Stimulated activated naive CD4-positive, alpha-beta T cell (primary cell): ENCODE measurements around the gene GSC.
"Not testable (repeated sequence)": the region's sequence is repeated elsewhere in the genome, so short reads cannot be mapped to it uniquely, and the experiment has no call there.

Source experiments
- DNase-seq, 6 experiments: peaks; one replicate each; lab custom pipeline; 2025; lab: John Stamatoyannopoulos, UW

Gene GSC

GRCh38 chr14:94769391-94770250 lies at the start of gene GSC:
Gene GSC, minus strand, starts transcription at chr14:94770113. Its CDS starts 98 bp downstream, at chr14:94770015.
- no peak for DNase-seq

DNA sequence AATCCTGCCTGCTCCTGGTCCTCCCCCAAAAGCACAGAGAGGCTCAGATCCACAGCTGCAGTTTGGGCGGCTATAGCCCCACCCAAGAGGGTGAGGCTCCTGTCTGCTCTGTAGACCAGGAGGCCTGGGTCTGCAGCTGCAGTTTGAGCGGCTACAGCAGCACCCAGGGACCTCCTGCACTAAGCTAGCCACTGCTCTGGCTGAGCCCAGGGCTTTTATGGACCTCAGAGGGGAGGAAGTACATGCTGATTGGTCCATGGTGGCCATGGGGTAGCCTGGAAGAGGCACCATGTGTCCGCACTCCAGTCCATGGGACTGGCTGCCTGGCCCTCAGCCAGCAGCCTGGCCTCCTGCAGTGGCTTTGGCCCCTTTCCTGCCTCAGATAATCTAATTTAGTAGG lies 49.6 kb upstream of the GSC start:
- no peak for DNase-seq

DNA sequence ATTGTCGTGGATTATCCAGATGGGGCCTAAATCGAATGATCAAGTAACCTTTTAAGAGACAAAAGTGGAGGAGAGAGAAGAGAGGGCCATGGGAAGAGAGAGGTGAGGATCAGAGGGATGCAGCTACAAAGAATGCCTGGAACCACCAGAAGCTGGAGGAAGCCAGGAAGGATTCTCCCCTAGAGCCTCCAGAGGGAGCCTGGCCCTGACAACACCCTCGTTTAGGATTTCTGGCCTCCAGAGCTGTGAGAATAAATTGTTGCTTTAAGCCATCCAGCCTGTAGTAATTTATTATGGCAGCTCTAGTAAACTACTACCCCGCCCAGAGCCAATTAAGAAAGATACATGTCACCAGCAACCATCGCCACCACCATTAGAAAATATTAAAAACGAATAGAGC lies 46.2 kb upstream of the GSC start:
- DNase-seq: no peak

DNA sequence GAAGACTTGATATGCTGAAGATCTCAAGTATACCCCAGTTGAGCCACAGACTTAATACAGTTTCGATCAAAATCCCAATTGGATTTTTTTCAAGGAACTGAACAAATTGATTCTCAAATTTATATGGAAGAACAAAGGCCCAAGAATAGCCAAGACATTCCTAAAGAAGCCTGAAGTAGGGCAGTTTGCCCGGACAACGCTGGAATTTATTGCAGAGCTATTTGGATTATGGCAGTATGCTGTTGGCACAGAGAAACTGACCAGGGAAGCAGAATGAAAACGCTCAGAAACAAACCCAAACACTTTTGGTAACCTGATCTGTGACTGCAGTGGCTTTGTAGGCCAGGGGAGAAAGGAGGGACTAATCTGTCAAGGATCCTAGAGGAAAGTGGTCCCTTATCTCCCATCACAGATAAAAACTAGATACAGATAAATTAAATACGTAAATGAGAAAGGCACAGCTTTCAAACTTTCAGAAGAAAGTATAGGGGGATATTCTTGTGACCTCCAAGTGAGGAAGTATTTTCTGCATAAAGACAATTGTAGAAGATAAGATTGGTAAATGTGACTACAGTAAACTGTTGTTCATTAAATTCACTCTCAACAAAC lies 35.9 kb upstream of the GSC start:
- no peak for DNase-seq

DNA sequence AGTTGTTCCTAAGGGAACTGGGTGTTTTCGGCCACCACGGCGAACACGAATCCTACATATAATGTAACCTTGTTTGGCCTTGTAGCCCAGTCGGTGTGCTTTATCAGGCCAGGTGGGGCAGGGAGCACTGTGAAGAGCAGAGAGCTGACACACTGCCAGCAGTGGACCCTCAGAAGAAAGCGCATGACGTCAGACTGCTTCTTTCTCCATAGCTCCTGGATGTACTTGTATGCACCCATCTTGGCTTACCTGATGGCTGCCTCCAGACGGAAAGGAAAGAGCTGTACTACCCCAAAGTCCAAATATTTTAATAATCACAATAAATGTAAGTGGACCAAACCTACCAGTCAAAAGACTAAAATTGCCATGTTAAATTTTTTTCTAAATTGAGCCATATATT lies 31.3 kb upstream of the GSC start:
- no peak for DNase-seq

GRCh38 chr14:94800764-94801163 lies 30.9 kb upstream of the GSC start:
- not testable (repeated sequence) for DNase-seq

- no peak for DNase-seq
Observed at GRCh38 chr14:94797887-94798286, 28.0 kb upstream of the GSC start.

DNA sequence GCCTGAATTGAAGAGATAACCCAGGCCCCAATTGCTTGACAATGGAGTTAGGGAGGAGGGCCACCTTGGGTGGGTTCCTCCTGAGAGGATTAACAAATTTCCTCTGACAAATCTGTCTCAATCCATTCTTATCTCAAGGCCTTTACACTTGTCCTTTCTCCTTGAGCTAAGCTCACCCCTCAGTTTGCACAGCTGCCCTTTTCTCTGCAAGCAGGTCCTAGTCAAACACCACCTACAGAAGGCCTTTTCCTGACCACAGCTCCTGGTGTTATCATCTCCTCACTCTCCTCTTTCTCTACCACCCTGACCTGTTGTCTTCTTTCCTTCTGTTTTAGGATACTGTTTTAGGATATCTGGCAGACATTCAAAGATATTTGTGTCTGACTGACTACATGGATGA lies 26.4 kb upstream of the GSC start:
- no peak for DNase-seq

GRCh38 chr14:94795372-94795771 lies 25.5 kb upstream of the GSC start:
- no peak for DNase-seq

- no peak for DNase-seq
Observed at GRCh38 chr14:94793901-94794300, 24.0 kb upstream of the GSC start.

- DNase-seq: no peak
Observed at GRCh38 chr14:94787655-94788054, 17.7 kb upstream of the GSC start.

DNA sequence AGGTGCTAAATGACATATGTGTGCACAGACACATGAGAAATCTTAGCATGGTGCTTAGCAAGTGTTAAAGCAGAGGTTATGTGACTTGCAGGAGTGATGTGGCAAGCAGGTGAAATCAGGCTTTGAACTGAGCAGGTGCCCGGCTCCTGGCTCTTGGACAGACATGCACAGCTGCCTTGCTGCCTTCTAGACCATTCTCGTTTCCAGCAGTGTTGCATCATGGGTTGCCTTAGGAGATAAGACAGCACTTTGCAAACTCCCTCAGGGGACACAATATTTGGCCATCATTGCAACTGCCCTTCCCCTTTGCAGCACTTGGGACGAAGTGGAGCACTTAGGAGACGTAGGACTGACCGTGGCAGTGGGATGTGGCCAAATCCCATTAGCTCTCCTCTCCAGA lies 17.2 kb upstream of the GSC start:
- no peak for DNase-seq

DNA sequence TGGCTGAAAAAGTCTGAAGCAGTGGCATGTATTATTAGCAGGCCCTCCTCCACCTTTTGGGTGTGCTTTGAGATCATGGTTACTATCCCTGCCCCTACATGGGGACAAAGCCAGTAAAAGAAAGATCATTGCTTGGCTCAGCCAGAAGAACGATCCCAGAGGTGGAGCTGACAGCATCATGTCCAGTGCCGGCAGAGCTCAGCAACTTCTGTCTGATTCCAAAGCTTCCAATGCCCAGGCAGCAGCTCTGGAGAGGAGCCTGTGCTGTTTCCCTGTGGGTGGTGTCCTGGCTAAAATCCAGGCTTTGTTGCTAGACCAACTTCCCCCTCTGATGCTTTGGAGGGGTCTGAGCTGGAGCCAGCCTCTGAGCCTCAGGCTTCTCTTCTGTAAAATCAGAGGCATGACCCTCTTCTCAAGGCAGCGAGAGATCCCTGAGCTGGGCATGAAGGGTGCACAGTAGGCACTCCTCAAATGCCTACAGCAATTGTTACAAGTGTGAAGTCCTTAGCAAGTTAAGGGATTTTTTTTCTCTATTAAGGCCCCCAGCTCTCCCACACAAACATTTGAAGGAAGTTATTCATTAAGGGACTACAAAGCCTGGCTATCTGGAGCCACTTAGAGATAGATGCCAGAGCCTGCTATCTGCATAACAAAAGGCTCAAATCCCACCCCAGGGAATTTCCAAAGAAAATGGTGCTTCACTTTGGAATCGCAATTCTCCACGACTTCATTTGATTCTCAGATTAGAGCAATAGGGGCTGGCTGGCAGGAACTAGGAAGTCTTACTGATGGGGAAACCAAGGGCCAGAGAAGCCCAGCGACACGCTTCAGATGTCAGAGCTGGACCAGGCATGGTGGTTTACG lies 10.9 kb upstream of the GSC start:
- no peak for DNase-seq

GRCh38 chr14:94779713-94780112 lies 9.8 kb upstream of the GSC start:
- no peak for DNase-seq

DNA sequence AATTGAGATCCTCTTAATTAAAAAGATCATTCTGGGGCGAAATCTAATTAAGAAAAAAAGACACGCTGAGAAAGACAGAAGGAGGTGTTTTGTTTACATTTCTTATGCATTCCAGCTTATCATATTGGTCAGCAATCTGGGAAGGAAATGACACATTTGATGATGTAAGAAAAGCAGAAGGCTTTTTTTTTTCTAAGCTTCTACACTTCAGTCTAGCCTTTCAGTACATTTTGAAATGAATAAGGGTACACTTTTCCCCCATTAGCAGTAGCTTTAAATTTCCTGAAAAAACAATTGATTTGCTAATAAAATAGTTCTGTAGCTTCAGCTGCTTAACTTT lies 5.9 kb upstream of the GSC start:
- no peak for DNase-seq

DNA sequence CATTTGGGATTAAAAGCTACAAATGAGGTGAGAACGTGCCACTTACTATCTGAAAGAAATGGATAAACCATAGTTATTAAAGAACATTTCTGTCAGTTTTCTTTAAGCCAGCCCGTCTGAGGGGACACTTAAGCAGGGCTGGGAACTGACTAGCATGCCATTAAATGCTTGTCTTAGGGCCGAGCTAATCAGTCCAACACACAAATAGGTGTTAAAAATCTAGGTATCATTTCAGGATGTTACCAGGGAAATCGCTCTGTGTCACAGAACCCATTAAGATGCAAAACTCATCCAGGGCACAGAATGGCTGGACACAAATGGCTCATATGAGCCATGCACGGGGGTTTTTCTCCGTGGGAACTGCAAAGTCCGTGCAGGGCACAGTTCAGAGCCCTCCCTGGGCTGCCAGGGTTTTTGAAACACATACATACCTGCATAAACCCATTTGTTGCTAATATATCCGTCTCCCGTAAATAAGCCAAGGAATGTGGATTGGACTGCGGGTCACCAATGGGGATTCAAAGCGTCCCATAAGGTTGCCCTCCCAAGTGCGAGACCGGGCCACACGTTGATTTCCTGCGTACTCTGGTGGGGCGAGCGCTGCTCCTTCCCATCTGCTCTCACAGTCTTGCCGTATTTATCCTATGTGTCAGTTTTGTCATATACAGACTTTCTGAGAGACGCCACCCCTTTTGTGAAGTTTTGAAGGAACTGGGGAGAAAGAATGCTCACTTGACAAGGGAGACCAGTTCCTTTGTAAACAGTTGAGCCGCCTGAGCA lies 5.4 kb upstream of the GSC start:
- DNase-seq: no peak

DNA sequence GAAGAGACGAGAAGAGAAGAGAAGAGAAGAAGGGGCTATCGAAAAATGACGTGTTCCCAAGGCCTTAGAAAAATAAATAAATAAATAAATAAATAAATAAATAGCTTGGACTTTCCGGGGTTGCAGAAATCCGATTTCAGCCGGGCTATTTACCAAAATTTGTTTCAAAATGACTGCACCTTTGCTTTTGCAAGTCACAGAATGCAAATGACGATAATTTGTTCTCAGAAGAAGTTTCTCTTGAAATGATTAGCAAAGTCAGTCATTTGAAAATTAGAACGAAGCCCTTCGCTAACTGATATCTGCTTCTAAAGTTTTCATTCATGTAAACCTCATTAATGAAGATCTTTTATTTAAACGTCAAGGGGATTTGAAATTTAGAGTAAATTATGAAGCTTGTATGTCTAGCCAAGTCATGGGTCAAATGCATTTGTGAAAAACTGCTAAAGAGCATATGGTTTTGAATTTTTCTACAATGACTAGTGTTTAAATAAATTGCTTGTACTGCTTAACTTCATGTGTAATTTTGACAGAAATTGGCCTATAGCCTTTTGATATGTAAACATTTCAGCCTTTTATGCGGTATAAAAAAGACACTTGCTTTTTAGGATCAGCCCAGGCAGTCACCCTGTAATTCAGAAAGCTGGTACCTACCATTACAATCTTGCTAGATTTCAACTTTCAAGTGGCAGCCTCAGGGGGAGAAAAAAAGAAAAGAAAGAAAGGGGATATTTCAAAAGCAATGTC lies 4.6 kb upstream of the GSC start:
- no peak for DNase-seq

- DNase-seq: no peak
Observed at GRCh38 chr14:94773655-94774343, 3.9 kb upstream of the GSC start.

- no peak for DNase-seq
Observed at GRCh38 chr14:94773061-94773648, 3.2 kb upstream of the GSC start.

DNA sequence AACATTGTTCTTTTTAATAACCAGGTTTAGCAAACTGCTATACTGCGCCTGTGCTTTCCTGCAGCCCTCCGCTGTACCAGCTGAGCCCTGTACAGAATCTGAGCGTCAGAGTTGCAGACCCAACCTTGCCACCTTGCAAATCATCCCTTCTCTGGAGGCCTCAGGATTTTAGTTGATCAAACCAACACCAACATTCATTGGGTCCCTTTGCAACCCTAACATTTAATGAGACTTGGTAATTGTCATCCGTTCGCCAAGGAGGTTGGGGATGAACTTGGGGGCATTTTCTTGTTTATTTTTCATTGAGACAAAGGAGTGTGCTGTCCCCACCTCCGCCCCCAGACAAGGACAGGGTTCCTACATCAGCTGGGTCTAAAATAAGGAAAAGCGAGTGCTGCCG lies 2.6 kb upstream of the GSC start:
- no peak for DNase-seq
